IMR-90 (cell line): ENCODE measurements around the gene AKT1S1. TPM values are rescaled to one million over a fixed set of nuclear protein-coding genes. Genes with fewer than 3 reads are reported as not detected.

Experiments used
- ATAC-seq: fragments of 200-7000 bp; cut with Tn5 transposase; 2 replicates; pipeline ENCODE4 v1.9.1; 2020; ENCODE audit warnings: low read depth, mild to moderate bottlenecking, moderate library complexity
- BruUV-seq: library from RNA; stranded (reverse); fragments of 400-500 nt; replicated peaks from 2 replicates; lab custom pipeline; 2021; lab: Mats Ljungman, UMichigan
- CTCF ChIA-PET: fragments of 300-600 bp; formaldehyde crosslinking; extraction: SDS; loops from one replicate; lab custom pipeline; 2021; ENCODE audit warnings: antibody characterized with exemption; lab: Yijun Ruan, JAX
- POLR2A ChIA-PET: fragments of 300-600 bp; sonication (Branson Sonifier 250); formaldehyde crosslinking; loops from one replicate; lab custom pipeline; 2022; ENCODE audit warnings: antibody characterized with exemption; ENCODE audit not compliant: unreplicated experiment; lab: Charles Lee
- DNase-seq: peaks from one replicate; pipeline ENCODE4 v3.0.0; 2013
- H2AFZ ChIP-seq: replicated peaks from 2 replicates; pipeline ENCODE3; 2013; ENCODE audit warnings: low read length, mild to moderate bottlenecking; ENCODE audit not compliant: poor library complexity
- H2AK5ac ChIP-seq: 2 replicates; pipeline ENCODE4 v1.6.1; 2013; ENCODE audit warnings: low read depth, low read length, inconsistent platforms
- H2AK9ac ChIP-seq: replicated peaks from 2 replicates; pipeline ENCODE3; 2013; ENCODE audit warnings: mild to moderate bottlenecking, low read depth, low read length, moderate library complexity; ENCODE audit not compliant: poor library complexity
- H2BK120ac ChIP-seq: 2 replicates; pipeline ENCODE4 v1.6.1; 2013; ENCODE audit warnings: low read depth, low read length, inconsistent platforms
- H2BK15ac ChIP-seq: 3 replicates; pipeline ENCODE4 v1.6.1; 2013; ENCODE audit warnings: low read depth, low read length, inconsistent platforms
- H2BK20ac ChIP-seq: 2 replicates; pipeline ENCODE4 v1.6.1; 2013; ENCODE audit warnings: low read depth, mild to moderate bottlenecking, inconsistent platforms, low read length, moderate library complexity
- H2BK5ac ChIP-seq: 2 replicates; pipeline ENCODE4 v1.6.1; 2013; ENCODE audit warnings: mild to moderate bottlenecking, low read depth, low read length, inconsistent platforms; ENCODE audit not compliant: poor library complexity, severe bottlenecking
- H3K14ac ChIP-seq: replicated peaks from 2 replicates; pipeline ENCODE4 v1.6.1; 2013; ENCODE audit warnings: low read depth, low read length, inconsistent platforms
- H3K18ac ChIP-seq: 2 replicates; pipeline ENCODE4 v1.6.1; 2013; ENCODE audit warnings: low read depth, low read length, control low read depth
- H3K23ac ChIP-seq: 2 replicates; pipeline ENCODE4 v1.6.1; 2013; ENCODE audit warnings: low read depth, low read length, inconsistent platforms
- H3K27ac ChIP-seq: 2 replicates; pipeline ENCODE4 v1.5.1; 2013; ENCODE audit warnings: mild to moderate bottlenecking, control low read depth, low read length; ENCODE audit not compliant: insufficient read depth
- H3K27me3 ChIP-seq: 2 replicates; pipeline ENCODE4 v1.6.1; 2013; ENCODE audit warnings: low read length; ENCODE audit not compliant: control insufficient read depth, insufficient read depth
- H3K36me3 ChIP-seq: 2 replicates; pipeline ENCODE4 v1.6.1; 2013; ENCODE audit warnings: low read length, mixed read lengths; ENCODE audit not compliant: control insufficient read depth, insufficient read depth
- H3K4ac ChIP-seq: 2 replicates; pipeline ENCODE4 v1.6.1; 2013; ENCODE audit warnings: low read depth, low read length, inconsistent platforms
- H3K4me1 ChIP-seq: 2 replicates; pipeline ENCODE4 v1.6.1; 2013; ENCODE audit warnings: low read length, mixed read lengths; ENCODE audit not compliant: control insufficient read depth, insufficient read depth
- H3K4me2 ChIP-seq: 2 replicates; pipeline ENCODE4 v1.6.1; 2013; ENCODE audit warnings: low read depth, mild to moderate bottlenecking, control low read depth, low read length, moderate library complexity
- H3K4me3 ChIP-seq: 2 replicates; pipeline ENCODE4 v1.5.1; 2013; ENCODE audit warnings: low read depth, mild to moderate bottlenecking, control low read depth, low read length, moderate library complexity; ENCODE audit not compliant: insufficient read depth
- H3K56ac ChIP-seq: 2 replicates; pipeline ENCODE4 v1.6.1; 2013; ENCODE audit warnings: low read length, inconsistent platforms; ENCODE audit not compliant: insufficient read depth; ENCODE audit errors: extremely low read depth
- H3K79me1 ChIP-seq, 2 experiments: 2 replicates each; pipeline ENCODE4 v1.6.1; 2013; ENCODE audit warnings: low read length in 2 of 2, inconsistent platforms in 1 of 2, low read depth in 1 of 2
- H3K9ac ChIP-seq: 2 replicates; pipeline ENCODE4 v1.6.1; 2013; ENCODE audit warnings: low read depth, low read length, control low read depth
- H3K9me1 ChIP-seq: 2 replicates; pipeline ENCODE4 v1.6.1; 2013; ENCODE audit warnings: low read length, inconsistent platforms; ENCODE audit not compliant: insufficient read depth
- H3K9me3 ChIP-seq: 2 replicates; pipeline ENCODE4 v1.6.1; 2013; ENCODE audit warnings: low read length; ENCODE audit not compliant: control insufficient read depth, insufficient read depth
- H4K20me1 ChIP-seq: 2 replicates; pipeline ENCODE4 v1.6.1; 2013; ENCODE audit warnings: low read length, inconsistent platforms; ENCODE audit not compliant: insufficient read depth
- H4K5ac ChIP-seq: 2 replicates; pipeline ENCODE4 v1.6.1; 2013; ENCODE audit warnings: mild to moderate bottlenecking, low read depth, low read length, control low read depth
- H4K8ac ChIP-seq, 2 experiments: 2 replicates each; pipeline ENCODE4 v1.6.1; 2013; ENCODE audit warnings: low read depth in 2 of 2, low read length in 2 of 2, control low read depth in 1 of 2, inconsistent platforms in 1 of 2
- H4K91ac ChIP-seq: 2 replicates; pipeline ENCODE4 v1.6.1; 2013; ENCODE audit warnings: low read depth, low read length, inconsistent platforms; ENCODE audit not compliant: insufficient read depth
- BHLHE40 ChIP-seq: fragments of 150-350 bp; IDR thresholded peaks from 2 replicates; pipeline ENCODE4 v1.6.1; 2016; ENCODE audit warnings: mild to moderate bottlenecking, low read depth, low read length
- CEBPB ChIP-seq: IDR thresholded peaks from 2 replicates; pipeline ENCODE4 v1.6.1; 2012; ENCODE audit warnings: low read depth, low read length, improper control_type of control experiment
- CHD1 ChIP-seq: IDR thresholded peaks from 2 replicates; pipeline ENCODE4 v1.6.1; 2012; ENCODE audit warnings: low read depth, low read length, improper control_type of control experiment
- CTCF ChIP-seq: conservative IDR thresholded peaks from 2 replicates; pipeline ENCODE4 v1.5.1; 2012; ENCODE audit warnings: mild to moderate bottlenecking, low read depth, low read length, improper control_type of control experiment
- ELK1 ChIP-seq: fragments of 150-350 bp; IDR thresholded peaks from 2 replicates; pipeline ENCODE4 v1.6.1; 2016; ENCODE audit warnings: low read depth, mild to moderate bottlenecking, low read length, moderate library complexity, borderline replicate concordance
- FOS ChIP-seq: fragments of 150-350 bp; IDR thresholded peaks from 2 replicates; pipeline ENCODE4 v1.6.1; 2016; ENCODE audit warnings: low read depth, low read length
- MAFK ChIP-seq: IDR thresholded peaks from 2 replicates; pipeline ENCODE4 v1.6.1; 2012; ENCODE audit warnings: low read depth, low read length, improper control_type of control experiment
- MAZ ChIP-seq: IDR thresholded peaks from 2 replicates; pipeline ENCODE4 v1.6.1; 2012; ENCODE audit warnings: low read depth, mild to moderate bottlenecking, low read length, improper control_type of control experiment, moderate library complexity, borderline replicate concordance
- MXI1 ChIP-seq: IDR thresholded peaks from 2 replicates; pipeline ENCODE4 v1.6.1; 2012; ENCODE audit warnings: low read depth, mild to moderate bottlenecking, low read length, moderate library complexity, borderline replicate concordance
- NFE2L2 ChIP-seq: fragments of 150-350 bp; IDR thresholded peaks from 2 replicates; pipeline ENCODE4 v1.6.1; 2016; ENCODE audit warnings: low read depth, mild to moderate bottlenecking, low read length
- POLR2A ChIP-seq: IDR thresholded peaks from 2 replicates; pipeline ENCODE4 v1.6.1; 2012; ENCODE audit warnings: mild to moderate bottlenecking, low read depth, low read length
- RAD21 ChIP-seq: IDR thresholded peaks from 2 replicates; pipeline ENCODE4 v1.6.1; 2012; ENCODE audit warnings: low read length, improper control_type of control experiment
- RCOR1 ChIP-seq: IDR thresholded peaks from 2 replicates; pipeline ENCODE4 v1.6.1; 2012; ENCODE audit warnings: mild to moderate bottlenecking, low read length, improper control_type of control experiment; ENCODE audit not compliant: insufficient replicate concordance
- RFX5 ChIP-seq: IDR thresholded peaks from 2 replicates; pipeline ENCODE4 v1.8.0; 2012; ENCODE audit warnings: low read depth, mild to moderate bottlenecking, low read length, moderate library complexity
- SMC3 ChIP-seq: fragments of 150-350 bp; IDR thresholded peaks from 2 replicates; pipeline ENCODE4 v1.6.1; 2016; ENCODE audit warnings: low read depth, mild to moderate bottlenecking, antibody characterized with exemption, low read length, moderate library complexity
- USF2 ChIP-seq: fragments of 150-350 bp; IDR thresholded peaks from 2 replicates; pipeline ENCODE4 v1.6.1; 2017; ENCODE audit warnings: mild to moderate bottlenecking, antibody characterized with exemption, low read length, low read depth
- WGBS, 2 experiments: methylation state at CpG; one replicate each; pipeline versions ENCODE4 v1.1.5 to v1.1.7; 2013; ENCODE audit warnings: missing lambda C conversion rate in 2 of 2; ENCODE audit not compliant: insufficient read length in 1 of 2; ENCODE audit errors: extremely low coverage in 2 of 2; 5-methylcytosine and 5-hydroxymethylcytosine counted together
- dilution Hi-C: fragments of 300-500 bp; cut with HindIII; formaldehyde crosslinking; loops from one replicate; pipeline ENCODE4 v1.14.3; 2018; ENCODE audit warnings: low sequenced_read_pairs; ENCODE audit not compliant: unreplicated experiment
- in situ Hi-C: fragments of 300-500 bp; cut with MboI; formaldehyde crosslinking; loops from 3 replicates; pipeline ENCODE4 v1.14.3; 2019; ENCODE audit warnings: low sequenced_read_pairs, inconsistent platforms, mixed read lengths
- intact Hi-C: fragments of 100-400 bp; cut with micrococcal nuclease; formaldehyde crosslinking; loops from 2 replicates; pipeline ENCODE4 v1.10.0; 2022
- polyA plus RNA-seq, 3 experiments: library from polyadenylated mRNA; depleted of rRNA; stranded (reverse); fragments of >200 nt; gene quantifications; 2 replicates each; pipeline ENCODE4 v1.2.3, GENCODE V29; 2012; ENCODE audit warnings: low replicate concordance in 1 of 3
- total RNA-seq: library from RNA; depleted of rRNA; stranded (reverse); fragments of >200 nt; gene quantifications from 2 replicates; pipeline ENCODE4 v1.2.3, GENCODE V29; 2012

Gene AKT1S1
- total and polyA plus RNA-seq, 2 of the 4 experiments (the other 2 are of a cell fraction) = 3.6 to 54.4 TPM

GRCh38 chr19:49861107-49861506 lies 16.0 kb downstream of the AKT1S1 start:
- Histone ChIP-seq H3K9ac (no peak overlapping the region), H3K27me3 (no peaks in the 10 kb centered on the region), H3K4me1 (peaks cover 11% of the 10 kb centered on the region), H3K27ac (no peak overlapping the region), H3K4ac (no peak overlapping the region), H2BK120ac (no peak overlapping the region), H4K5ac (no peak overlapping the region), H3K18ac (no peak overlapping the region), H3K36me3 (peaks cover 75% of the 10 kb centered on the region), H3K9me3 (no peaks in the 10 kb centered on the region), H2AFZ (no peak overlapping the region), H3K4me3 (no peak overlapping the region), H2BK15ac (no peak overlapping the region), H2BK5ac (no peak overlapping the region), H3K79me1 (peaks cover 17 to 75% of the 10 kb centered on the region in 2 experiments), H4K8ac (peak overlapping the region in 1 of 2 experiments; percentile 4; a peak in 1 of 4 replicates), H3K56ac (no peak overlapping the region), H4K91ac (no peak overlapping the region), H3K23ac (no peak overlapping the region), H3K14ac (no peak overlapping the region), H2AK9ac (peak overlapping the region; percentile 3), H3K4me2 (no peak overlapping the region), H2BK20ac (no peak overlapping the region), H3K9me1 (peaks cover 7% of the 10 kb centered on the region), H4K20me1 (peaks cover 51% of the 10 kb centered on the region), H2AK5ac (0 out of 2 replicates have a peak overlapping the region, but pooled peaks have one; percentile 31)
- intact Hi-C loops (no loop called here), in situ Hi-C loops (no loop called here), dilution Hi-C loops (no loop called here)
- WGBS, 2 experiments = no CpG with 5 or more reads among the region's 13 CpGs
- no peak for ATAC-seq
- BruUV-seq = no TSS peak
- CTCF ChIA-PET = no interaction called here
- TF ChIP-seq MXI1 (no peak), NFE2L2 (no peak), MAFK (no peak), USF2 (no peak), BHLHE40 (no peak), CEBPB (no peak), RAD21 (no peak), RCOR1 (no peak), MAZ (no peak), CHD1 (no peak), CTCF (no peak), RFX5 (no peak), ELK1 (no peak), POLR2A (no peak), FOS (no peak), SMC3 (no peak)
- DNase-seq = no peak
- POLR2A ChIA-PET = interaction anchor here (0.5 kb wide), 1 partner anchor 391 kb away, joined by 3 read pairs; no protein-coding TSS in a partner anchor
